Caki2 (cell line): Measurements from ENCODE around the gene THADA. TPM values are rescaled to one million over a fixed set of nuclear protein-coding genes. Genes with fewer than 3 reads are reported as not detected.

Experiments used
- DNase-seq: peaks from one replicate; pipeline ENCODE4 v3.0.0-alpha.2; 2015; ENCODE audit warnings: low read depth
- in situ Hi-C: cut with HindIII; loops from 2 replicates; pipeline ENCODE4 v1.10.0; 2016; ENCODE audit warnings: low sequenced_read_pairs, low pct_unique_long_range_greater_than_20kb, mixed read lengths
- total RNA-seq: library from RNA; depleted of rRNA; stranded (reverse); fragments of >200 nt; shearing (Covaris generic); gene quantifications from 2 replicates; pipeline ENCODE4 v1.2.3, GENCODE V29; 2014; ENCODE audit warnings: low replicate concordance

Gene THADA
- total RNA-seq, 1 experiment from 2014 or later, result 30.0 TPM

GRCh38 chr2:43212216-43212835, 383.5 kb downstream of the THADA start:
- in situ Hi-C loops, result no loop called here
- DNase-seq, result no peak

- in situ Hi-C loops, result no loop called here
- DNase-seq, result no peak
Observed at GRCh38 chr2:43210467-43211303, 385.2 kb downstream of the THADA start.

GRCh38 chr2:43210125-43210466, 385.7 kb downstream of the THADA start:
- in situ Hi-C loops, result no loop called here

GRCh38 chr2:43209204-43209717, 386.6 kb downstream of the THADA start:
- DNase-seq, result no peak
- in situ Hi-C loops, result no loop called here

More at GRCh38 chr2:43210125-43210466, 385.7 kb downstream of the THADA start:
- DNase-seq, result no peak

GRCh38 chr2:43207553-43208300, 388.1 kb downstream of the THADA start:
- in situ Hi-C loops, result no loop called here
- no peak for DNase-seq

- in situ Hi-C loops, result no loop called here
- DNase-seq, result no peak
Observed at GRCh38 chr2:43206602-43207001, 389.2 kb downstream of the THADA start.

GRCh38 chr2:43203373-43203772, 392.5 kb downstream of the THADA start:
- in situ Hi-C loops, result no loop called here

GRCh38 chr2:43202289-43202688, 393.5 kb downstream of the THADA start:
- in situ Hi-C loops, result no loop called here
- DNase-seq, result no peak

More at GRCh38 chr2:43203373-43203772, 392.5 kb downstream of the THADA start:
- DNase-seq, result no peak

- in situ Hi-C loops, result no loop called here
- DNase-seq, result no peak
Observed at GRCh38 chr2:43201497-43201896, 394.3 kb downstream of the THADA start.

GRCh38 chr2:43201016-43201415, 394.8 kb downstream of the THADA start:
- no peak for DNase-seq
- in situ Hi-C loops, result no loop called here

- DNase-seq, result peak; percentile 75
- in situ Hi-C loops, result no loop called here
Observed at GRCh38 chr2:43199492-43200488, 396.0 kb downstream of the THADA start.

- DNase-seq, result no peak
- in situ Hi-C loops, result no loop called here
Observed at GRCh38 chr2:43198263-43198662, 397.6 kb downstream of the THADA start.

GRCh38 chr2:43197588-43197896, 398.3 kb downstream of the THADA start:
- no peak for DNase-seq
- in situ Hi-C loops, result no loop called here

- DNase-seq, result peak; percentile 39
- in situ Hi-C loops, result no loop called here
Observed at GRCh38 chr2:43196768-43197587, 398.9 kb downstream of the THADA start.

GRCh38 chr2:43194121-43194869, 401.5 kb downstream of the THADA start:
- peak; percentile 85 for DNase-seq
- in situ Hi-C loops, result no loop called here

GRCh38 chr2:43193652-43194120, 402.2 kb downstream of the THADA start:
- DNase-seq, result no peak
- in situ Hi-C loops, result no loop called here
